IPS DF 19.7 (cell line): ENCODE measurements around the gene MYO3B.
"Not testable (repeated sequence)": the region's sequence is repeated elsewhere in the genome, so short reads cannot be mapped to it uniquely, and the experiment has no call there.

Source experiments
- DNase-seq: peaks from one replicate; pipeline ENCODE4 v3.0.0-alpha.2; 2013; ENCODE audit warnings: low read depth, low spot score

Gene MYO3B

GRCh38 chr2:170262343-170262742 lies 84.4 kb downstream of the MYO3B start:
- no peak for DNase-seq

- no peak for DNase-seq
Observed at GRCh38 chr2:170262806-170263205, 84.9 kb downstream of the MYO3B start.

GRCh38 chr2:170263728-170264521 lies 86.0 kb downstream of the MYO3B start:
- DNase-seq: not testable (repeated sequence)

DNA sequence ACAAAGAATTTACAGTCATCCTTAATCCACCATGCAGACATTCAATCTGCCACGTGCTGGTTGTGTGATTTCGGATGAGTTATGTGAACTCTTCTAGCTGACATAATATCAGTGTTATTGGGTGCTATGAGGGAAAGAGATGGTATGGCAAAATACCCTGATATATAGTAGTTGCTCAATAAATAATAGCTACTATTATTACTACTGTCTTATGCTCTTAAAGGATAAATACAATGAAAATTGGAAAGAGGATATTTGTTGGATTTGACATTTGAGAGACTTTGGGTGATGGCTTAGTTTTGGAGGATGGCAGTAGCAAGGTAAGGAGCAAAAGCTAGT lies 86.5 kb downstream of the MYO3B start:
- no peak for DNase-seq

DNA sequence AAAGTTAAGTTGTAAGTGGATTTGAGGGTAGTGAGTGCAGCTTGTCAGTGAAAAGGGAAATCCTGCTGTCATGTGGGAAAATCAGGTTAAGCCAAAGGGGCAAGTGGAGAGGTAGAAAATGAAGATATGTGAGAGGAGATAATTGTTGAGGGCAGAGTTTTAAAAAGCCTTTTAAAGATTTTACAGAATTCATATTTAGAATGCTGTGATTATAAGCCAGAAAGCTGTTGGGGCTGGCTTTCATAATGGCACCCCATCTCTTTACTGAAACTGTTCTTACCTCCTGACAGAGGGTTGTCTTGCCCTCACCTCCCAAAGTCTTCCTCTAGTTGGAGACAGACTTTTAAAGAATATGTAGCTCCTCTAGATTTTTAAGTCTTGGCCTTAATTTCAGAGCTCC lies 86.9 kb downstream of the MYO3B start:
- DNase-seq: no peak

- no peak for DNase-seq
Observed at GRCh38 chr2:170265321-170265720, 87.4 kb downstream of the MYO3B start.

DNA sequence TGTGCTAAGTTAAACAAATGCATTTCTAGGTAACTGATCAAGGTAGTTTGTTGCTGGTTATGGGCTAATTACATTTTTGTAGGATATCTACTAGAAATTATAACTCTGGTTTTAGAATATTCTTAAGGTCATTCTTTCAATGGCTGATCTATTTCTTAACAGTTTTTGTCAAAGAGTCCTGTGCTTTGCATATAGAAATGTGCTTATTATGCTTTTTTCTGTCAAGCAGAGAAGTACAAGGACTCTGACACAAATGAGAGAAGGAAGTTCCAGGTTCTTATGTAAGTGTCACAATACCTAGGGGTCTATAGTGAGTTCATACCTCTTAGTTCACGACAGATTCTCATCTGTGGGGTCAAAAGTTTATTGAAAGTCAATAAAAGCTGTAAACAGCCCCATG lies 88.4 kb downstream of the MYO3B start:
- DNase-seq: no peak

- DNase-seq: no peak
Observed at GRCh38 chr2:170267071-170267470, 89.1 kb downstream of the MYO3B start.

- DNase-seq: no peak
Observed at GRCh38 chr2:170270278-170270864, 92.4 kb downstream of the MYO3B start.

GRCh38 chr2:170271340-170271739 lies 93.4 kb downstream of the MYO3B start:
- DNase-seq: no peak

DNA sequence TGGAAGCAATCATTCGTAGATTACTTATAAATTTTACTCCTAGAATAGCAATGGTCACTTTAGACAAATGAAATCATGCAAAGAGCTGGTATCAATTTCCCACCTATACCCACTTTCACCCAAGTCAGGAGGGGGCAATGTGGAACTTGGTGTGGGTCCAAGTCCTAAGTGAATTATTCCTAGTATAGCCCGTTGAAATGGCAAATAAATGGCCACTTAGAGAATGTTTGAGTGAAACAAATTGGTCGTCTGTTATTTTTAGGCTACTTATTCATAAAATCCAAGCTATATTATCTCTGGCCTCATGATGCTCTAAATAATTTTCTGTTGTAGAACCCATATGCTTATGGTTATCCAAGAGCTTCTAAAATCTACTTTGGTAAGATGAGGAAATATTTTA lies 98.1 kb downstream of the MYO3B start:
- no peak for DNase-seq

DNA sequence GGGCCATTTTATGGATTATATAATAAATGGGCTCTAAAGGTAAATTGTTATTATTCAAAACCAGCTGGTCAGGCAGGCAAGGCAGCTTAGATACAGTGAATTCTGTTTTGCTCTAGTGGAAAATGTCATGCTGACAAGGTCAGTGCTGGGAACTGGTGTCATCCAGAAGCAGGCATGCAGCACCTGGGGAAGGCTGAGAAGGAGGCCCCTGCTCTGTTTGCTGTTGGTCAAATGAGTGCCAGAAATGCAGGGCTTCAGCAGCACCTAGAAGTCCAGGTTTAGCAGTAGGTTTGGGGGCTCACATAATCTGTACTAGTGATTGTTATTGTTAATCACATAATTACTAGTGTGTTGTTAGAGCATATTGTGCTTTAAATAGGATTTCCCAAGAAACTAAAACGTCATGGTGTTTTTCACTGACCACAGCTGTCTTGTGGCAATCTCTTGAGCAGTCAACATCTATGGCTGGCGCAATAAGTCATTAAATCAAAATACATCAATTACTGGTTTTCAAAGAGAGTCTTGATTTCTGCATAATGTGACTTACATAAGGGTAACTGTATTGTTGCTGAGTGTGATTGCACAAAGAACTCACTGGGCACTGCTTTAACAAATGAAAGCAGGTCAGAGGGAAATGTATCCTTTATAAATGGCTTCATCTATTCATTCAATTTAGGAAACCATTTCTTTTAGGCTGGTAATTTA lies 99.1 kb downstream of the MYO3B start:
- no peak for DNase-seq

- no peak for DNase-seq
Observed at GRCh38 chr2:170277951-170278350, 100.0 kb downstream of the MYO3B start.

GRCh38 chr2:170279615-170280014 lies 101.7 kb downstream of the MYO3B start:
- not testable (repeated sequence) for DNase-seq

DNA sequence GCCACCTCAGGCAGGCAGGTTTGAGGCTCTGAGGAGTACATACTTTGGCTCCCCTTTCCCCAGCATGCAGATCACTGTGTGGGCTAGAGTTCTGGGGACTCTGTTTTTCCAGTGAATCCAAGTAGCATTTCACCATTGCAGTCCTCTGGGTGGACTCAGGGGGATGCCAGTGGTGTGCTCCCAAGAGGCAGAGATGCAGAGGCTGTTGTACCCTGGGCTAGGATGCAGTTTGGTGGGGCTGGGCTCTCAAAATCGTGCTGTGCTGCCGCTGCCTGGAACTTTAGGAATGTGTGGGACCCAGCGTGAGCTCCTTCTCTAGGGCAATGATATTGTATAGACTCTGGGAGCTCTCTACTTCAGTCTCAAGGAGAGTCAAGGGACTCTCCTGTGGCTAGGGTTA lies 104.9 kb downstream of the MYO3B start:
- peak; percentile 20 for DNase-seq

DNA sequence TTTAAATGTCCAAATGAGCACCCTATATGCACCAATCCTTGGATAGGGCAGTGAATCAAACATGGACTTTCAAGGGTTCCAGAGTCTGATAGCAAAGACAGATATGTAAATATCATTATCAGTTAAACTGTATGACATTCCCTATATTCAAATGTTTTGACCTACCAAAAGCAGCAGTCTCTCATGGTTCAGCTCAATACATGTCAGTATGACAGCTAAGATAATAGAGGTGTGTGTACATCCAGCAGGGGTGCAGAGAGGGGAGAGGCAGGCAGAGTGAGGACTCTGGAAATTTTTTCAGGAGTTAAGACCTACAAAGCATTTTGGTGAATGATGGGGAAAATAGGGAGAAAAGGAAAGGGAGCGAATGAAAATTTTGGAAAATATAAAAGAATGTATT lies 106.3 kb downstream of the MYO3B start:
- no peak for DNase-seq

DNA sequence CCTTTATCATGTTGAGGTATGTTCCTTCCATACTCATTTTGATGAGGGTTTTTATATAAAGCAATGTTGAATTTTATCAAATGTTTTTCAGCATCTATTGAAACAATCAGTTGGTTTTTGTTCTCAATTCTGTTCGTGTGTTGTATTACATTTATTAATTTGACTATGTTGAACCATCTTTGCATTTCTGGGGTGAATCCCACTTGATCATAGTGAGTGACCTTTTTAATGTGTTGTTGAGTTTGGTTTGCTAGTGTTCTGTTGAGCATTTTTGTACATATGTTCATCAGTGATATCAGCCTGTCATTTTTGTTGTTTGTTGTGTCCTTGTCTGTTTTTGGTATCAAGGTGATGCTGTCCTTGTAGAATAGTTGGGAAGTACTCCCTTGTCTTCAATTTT lies 110.9 kb downstream of the MYO3B start:
- no peak for DNase-seq

DNA sequence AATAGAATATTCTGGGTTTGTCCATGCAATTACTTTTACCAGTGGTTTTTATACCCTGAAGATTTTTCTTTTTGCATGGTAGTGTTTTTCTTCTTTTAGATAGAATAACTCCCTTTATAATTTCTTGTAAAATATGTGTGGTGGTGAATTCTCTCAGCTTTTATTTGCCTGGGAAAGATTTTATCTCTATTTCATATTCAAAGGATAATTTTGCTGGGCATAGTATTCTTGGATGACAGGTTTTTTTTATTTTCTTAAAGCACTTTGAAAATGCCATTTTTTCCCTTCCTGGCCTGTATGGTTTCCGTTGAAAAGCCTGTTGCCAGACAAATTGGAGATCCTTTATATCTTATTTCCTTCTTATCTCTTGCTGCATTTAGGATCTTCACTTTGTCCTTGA lies 113.5 kb downstream of the MYO3B start:
- DNase-seq: no peak

- DNase-seq: no peak
Observed at GRCh38 chr2:170292415-170292814, 114.5 kb downstream of the MYO3B start.

DNA sequence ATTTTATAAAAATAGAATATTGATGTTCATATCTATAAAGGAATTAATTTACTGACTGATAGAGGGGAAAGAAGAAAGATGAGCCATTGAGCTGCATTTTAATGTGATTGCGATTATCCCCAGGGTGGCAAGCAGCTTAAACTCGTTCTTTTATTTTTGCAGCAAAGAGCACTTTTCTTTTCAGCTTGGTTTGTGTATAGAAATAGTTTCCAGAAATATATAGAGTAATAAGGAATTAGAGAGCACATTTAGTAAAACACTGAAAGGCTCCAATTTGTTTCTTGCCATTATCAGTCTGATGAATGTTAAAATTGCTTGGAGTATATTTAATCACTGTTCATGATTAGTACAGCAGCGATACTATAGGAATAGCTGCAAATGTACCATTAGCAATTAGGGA lies 119.5 kb downstream of the MYO3B start:
- no peak for DNase-seq

DNA sequence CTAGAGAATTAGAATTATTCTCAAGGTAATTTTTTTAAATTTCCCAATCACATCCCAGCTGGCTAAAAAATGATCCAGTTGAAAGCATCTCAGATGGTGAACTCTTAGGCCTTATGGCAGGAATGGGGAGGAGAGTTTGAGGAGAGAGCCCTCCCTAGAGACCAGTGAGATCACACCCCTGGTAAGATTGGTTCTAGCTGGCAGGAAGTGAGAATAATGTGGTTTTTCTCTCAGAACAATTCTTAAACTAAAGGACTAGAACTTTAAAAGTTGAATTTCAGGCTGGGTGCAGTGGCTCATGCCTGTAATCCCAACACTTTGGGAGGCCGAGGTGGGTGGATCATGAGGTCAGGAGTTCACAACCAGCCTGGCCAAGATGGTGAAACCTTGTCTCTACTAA lies 120.2 kb downstream of the MYO3B start:
- no peak for DNase-seq

DNA sequence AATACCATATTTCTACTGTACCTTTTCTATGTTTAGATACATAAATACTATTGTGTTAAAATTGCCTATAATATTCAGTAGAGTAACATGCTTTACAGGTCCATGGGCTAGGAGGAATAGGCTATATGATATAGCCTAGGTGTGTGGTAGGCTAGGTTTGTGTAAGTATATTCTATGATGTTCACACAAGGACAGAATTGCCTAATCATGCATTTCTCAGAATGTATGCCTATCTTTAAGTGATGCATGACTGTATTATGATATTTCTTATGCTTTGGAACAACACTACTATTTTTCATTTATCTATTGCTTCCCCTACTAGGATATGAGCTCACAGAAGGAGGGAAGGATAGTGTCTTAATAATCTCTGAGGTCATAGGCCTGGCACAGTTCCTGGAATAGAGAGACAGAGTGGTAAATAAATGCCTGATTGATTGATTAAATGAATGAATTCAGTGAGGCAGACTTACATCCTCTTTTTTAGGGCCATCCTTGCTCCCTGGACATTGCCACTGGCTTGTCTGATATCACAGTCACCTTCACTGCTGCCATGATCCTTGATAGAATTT lies 121.0 kb downstream of the MYO3B start:
- DNase-seq: no peak

DNA sequence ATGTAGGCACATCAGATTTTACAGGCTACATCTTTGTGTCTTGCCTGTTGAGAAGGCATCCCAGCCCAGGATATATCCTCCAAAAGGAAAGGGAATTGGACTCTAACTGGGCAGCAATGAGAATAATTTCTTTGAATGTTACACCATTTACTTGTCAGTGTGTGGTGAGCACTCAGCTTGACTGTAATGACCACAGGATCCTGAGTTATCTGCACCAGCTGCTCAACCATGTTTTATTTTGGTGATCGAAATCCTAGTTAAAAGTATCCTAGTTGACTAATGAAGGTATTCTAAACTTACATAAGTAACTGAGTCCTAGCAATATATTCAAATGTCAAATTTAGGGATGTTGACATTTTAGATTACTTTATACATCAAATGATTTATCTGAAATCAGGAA lies 123.0 kb downstream of the MYO3B start:
- no peak for DNase-seq
